ENCODE data around the gene DMRTC2.

The DMRTC2 gene

GRCh38 chr19:41853768-41854167 is 8.9 kb downstream of the DMRTC2 start:
- TF ChIP-seq PRDM1 (tag by site-specific recombination; IDR thresholded peaks at IDR 0.05) = no peak
- ChIA-PET CTCF (interaction anchor here (0.6 to 2.6 kb wide), 5 partner anchors 18 to 1692 kb away, joined by 3 to 14 read pairs (median 5); no protein-coding TSS in a partner anchor), POLR2A (interaction anchor here (2.9 kb wide), 1 partner anchor 12 kb away, joined by 9 read pairs; no protein-coding TSS in a partner anchor)
- H3K36me3 ChIP-seq (ENCODE audit: control insufficient read depth in 2 of 2, insufficient read depth in 1 of 2, low read length in 2 of 2) = no peaks in the 10 kb centered on the region
- no peaks in the 10 kb centered on the region for H3K4me1 ChIP-seq (ENCODE audit: control insufficient read depth, insufficient read depth, low read length)
- H3K27ac ChIP-seq (ENCODE audit: extremely low read depth, low read depth, low read length) = no peak overlapping the region
- H3K9me3 ChIP-seq (ENCODE audit: control insufficient read depth, insufficient read depth, low read depth, low read length) = no peaks in the 10 kb centered on the region
- no peak overlapping the region for H3K4me3 ChIP-seq (ENCODE audit: low read depth, low read length)

- Histone ChIP-seq H3K4me3 (ENCODE audit: low read depth, low read length) (peak overlapping the region; percentile 16), H3K4me1 (ENCODE audit: control insufficient read depth, insufficient read depth, low read length) (peaks cover 27% of the 10 kb centered on the region), H3K27ac (ENCODE audit: extremely low read depth, low read depth, low read length) (peak overlapping the region; percentile 100), H3K9me3 (ENCODE audit: control insufficient read depth, insufficient read depth, low read depth, low read length) (no peaks in the 10 kb centered on the region), H3K36me3 (ENCODE audit: control insufficient read depth in 2 of 2, insufficient read depth in 1 of 2, low read length in 2 of 2) (peaks cover 35 to 39% of the 10 kb centered on the region in 2 experiments)
- POLR2A ChIA-PET = interaction anchor here (0.6 to 3.9 kb wide), 25 partner anchors 9 to 538 kb away, joined by 3 to 118 read pairs (median 6); partner anchors contain the start of genes ARHGEF1, B9D2, DEDD2 and DMAC2
- CTCF ChIA-PET = interaction anchor here (0.6 to 4.3 kb wide), 20 partner anchors 8 to 1401 kb away, joined by 3 to 34 read pairs (median 5); no protein-coding TSS in a partner anchor
- peak; percentile 95 for TF ChIP-seq ZNF335 (tag by site-specific recombination; conservative IDR thresholded peaks at IDR 0.05)
- peak; percentile 27; the same call in 1 of the 2 replicates for TF ChIP-seq ZNF654 (tag by site-specific recombination; IDR thresholded peaks at IDR 0.05; ENCODE audit: low read depth)
- TF ChIP-seq ZNF518A (tag by site-specific recombination; conservative IDR thresholded peaks at IDR 0.05; ENCODE audit: low read depth) = no peak
- TF ChIP-seq SP2 (tag by site-specific recombination; IDR thresholded peaks at IDR 0.05) = no peak
- peak; percentile 86 for TF ChIP-seq ZNF362 (tag by site-specific recombination; IDR thresholded peaks at IDR 0.05)
- TF ChIP-seq ZNF792 (tag by site-specific recombination; IDR thresholded peaks at IDR 0.05) = no peak
- peak; percentile 47; the same call in 1 of the 2 replicates for TF ChIP-seq ZNF664 (tag by site-specific recombination; IDR thresholded peaks at IDR 0.05)
- TF ChIP-seq SCRT2 (tag by site-specific recombination; IDR thresholded peaks at IDR 0.05) = peak; percentile 61
- no peak for TF ChIP-seq ZNF239 (tag by site-specific recombination; IDR thresholded peaks at IDR 0.05)
- no peak for TF ChIP-seq ZNF558 (tag by site-specific recombination; IDR thresholded peaks at IDR 0.05)
- TF ChIP-seq CTCF (tag by site-specific recombination; IDR thresholded peaks at IDR 0.05) = no peak
- no peak for TF ChIP-seq ZNF391 (tag by site-specific recombination; IDR thresholded peaks at IDR 0.05; ENCODE audit: borderline replicate concordance, low read depth)
These were observed 14.4 kb downstream of the DMRTC2 start for GRCh38 chr19:41859213-41859617.
